ENCODE results near the gene PCGF3. TPM values are rescaled to one million over a fixed set of nuclear protein-coding genes. Genes with fewer than 3 reads are reported as not detected.
A peak's percentile ranks its signal among the peaks of the same experiment; 100 is the strongest.

The PCGF3 gene
- total RNA-seq, 6 experiments from 2014 or later, result 13.0 to 23.5 (median 14.7) TPM

GRCh38 chr4:760616-761015, 55.0 kb downstream of the PCGF3 start:
- H3K27ac ChIP-seq, result no peak overlapping the region
- no peaks in the 10 kb centered on the region for H3K9me3 ChIP-seq
- H3K4me1 ChIP-seq, result peaks cover 0 to 8% (median 2%) of the 10 kb centered on the region in 4 donors
- no peak overlapping the region for H3K4me3 ChIP-seq
- ATAC-seq (no peak), DNase-seq (peak in 1 of 3 donors; percentile 45)
- intact Hi-C loops (cut with DNase I), result no loop called here
- peaks cover 0 to 13% (median 4%) of the 10 kb centered on the region in 4 donors for H3K36me3 ChIP-seq
- 90% methylated on average over 17 of the region's 21 CpGs for WGBS (ENCODE audit: insufficient coverage, low coverage, low lambda C conversion rate, missing lambda C conversion rate)
- no peak for TF ChIP-seq POLR2A (IDR thresholded peaks at IDR 0.05)
- TF ChIP-seq CTCF (IDR thresholded peaks at IDR 0.05), result no peak
- no peaks in the 10 kb centered on the region for H3K27me3 ChIP-seq

GRCh38 chr4:761086-761485, 55.5 kb downstream of the PCGF3 start:
- Histone ChIP-seq H3K36me3 (peaks cover 0 to 13% (median 4%) of the 10 kb centered on the region in 4 donors), H3K27ac (no peak overlapping the region), H3K4me1 (peaks cover 0 to 13% (median 4%) of the 10 kb centered on the region in 4 donors), H3K9me3 (no peaks in the 10 kb centered on the region), H3K27me3 (no peaks in the 10 kb centered on the region), H3K4me3 (no peak overlapping the region)
- intact Hi-C loops (cut with DNase I), result no loop called here
- 91% methylated on average over 12 of the region's 14 CpGs for WGBS (ENCODE audit: insufficient coverage, low coverage, low lambda C conversion rate, missing lambda C conversion rate)
- no peak for TF ChIP-seq CTCF (IDR thresholded peaks at IDR 0.05)
- TF ChIP-seq POLR2A (IDR thresholded peaks at IDR 0.05), result no peak
- peak in 1 of 3 donors; percentile 37 for DNase-seq
- ATAC-seq, result no peak

- 94% methylated on average over 5 of the region's 14 CpGs for WGBS (ENCODE audit: insufficient coverage, low coverage, low lambda C conversion rate, missing lambda C conversion rate)
- intact Hi-C loops (cut with DNase I), result no loop called here
- TF ChIP-seq CTCF (IDR thresholded peaks at IDR 0.05) (no peak), POLR2A (IDR thresholded peaks at IDR 0.05) (no peak)
- DNase-seq, result peak in 1 of 3 donors; percentile 42
- ATAC-seq, result no peak
- H3K9me3 ChIP-seq, result no peaks in the 10 kb centered on the region
- no peak overlapping the region for H3K4me3 ChIP-seq
- peaks cover 0 to 19% (median 4%) of the 10 kb centered on the region in 4 donors for H3K4me1 ChIP-seq
- peaks cover 0 to 15% (median 4%) of the 10 kb centered on the region in 4 donors for H3K36me3 ChIP-seq
- H3K27ac ChIP-seq, result no peak overlapping the region
- no peaks in the 10 kb centered on the region for H3K27me3 ChIP-seq
Measured at GRCh38 chr4:761739-762138, 56.1 kb downstream of the PCGF3 start.

- H3K27ac ChIP-seq, result no peak overlapping the region
- intact Hi-C loops (cut with DNase I), result no loop called here
- no peaks in the 10 kb centered on the region for H3K27me3 ChIP-seq
- H3K36me3 ChIP-seq, result peaks cover 0 to 23% (median 4%) of the 10 kb centered on the region in 4 donors
- ATAC-seq (peak; percentile 25 to 59 (median 41)), DNase-seq (peak in 2 of 3 donors; percentile 28 to 53)
- no peaks in the 10 kb centered on the region for H3K9me3 ChIP-seq
- peaks cover 0 to 19% (median 4%) of the 10 kb centered on the region in 4 donors for H3K4me1 ChIP-seq
- TF ChIP-seq POLR2A (IDR thresholded peaks at IDR 0.05) (no peak), CTCF (IDR thresholded peaks at IDR 0.05) (peak; percentile 25 to 38 (median 36))
- 70% methylated on average over 12 of the region's 24 CpGs for WGBS (ENCODE audit: insufficient coverage, low coverage, low lambda C conversion rate, missing lambda C conversion rate)
- H3K4me3 ChIP-seq, result no peak overlapping the region
Measured at GRCh38 chr4:762211-763190, 56.9 kb downstream of the PCGF3 start.

Data from right lobe of liver (tissue), 6 donors.